Adrenal gland (tissue), 12 donors: ENCODE results near the gene ZDHHC14. TPM values are rescaled to one million over a fixed set of nuclear protein-coding genes. Genes with fewer than 3 reads are reported as not detected.

Source experiments
- DNase-seq, 7 donors: peaks; one replicate each; pipeline ENCODE4 v3.0.0-alpha.2; 2019 to 2020
- H3K27ac ChIP-seq, 5 donors: fragments of 200-600 bp; sonication (generic) in 4 of 5; 1 replicate in 3 of 5; 2 replicates in 2 of 5; pipeline versions ENCODE4 v1.5.1 to v1.8.0; 2016 to 2020; ENCODE audit warnings: mild to moderate bottlenecking in 1 of 5
- H3K27me3 ChIP-seq: fragments of 200-600 bp; 2 replicates; pipeline ENCODE4 v1.8.0; 2021
- H3K36me3 ChIP-seq, 2 donors: fragments of 200-600 bp; replicated peaks in 1 of 2; 1 replicate in 1 of 2; 2 replicates in 1 of 2; pipeline versions ENCODE4 v1.5.1 to v1.8.0; 2018 to 2022
- H3K4me1 ChIP-seq, 2 donors: fragments of 200-600 bp; replicated peaks in 1 of 2; 1 replicate in 1 of 2; 2 replicates in 1 of 2; pipeline versions ENCODE4 v1.5.1 to v1.8.0; 2018 to 2021
- H3K4me3 ChIP-seq, 4 donors: fragments of 200-600 bp; sonication (generic) in 3 of 4; one replicate each; pipeline ENCODE4 v1.5.1; 2016 to 2018
- H3K9me3 ChIP-seq, 3 donors: fragments of 200-600 bp; sonication (generic) in 1 of 3; replicated peaks in 1 of 3; 1 replicate in 2 of 3; 2 replicates in 1 of 3; pipeline versions ENCODE4 v1.5.1 to v1.8.0; 2016 to 2021
- POLR2A ChIP-seq, 2 donors: fragments of 450-650 bp; IDR thresholded peaks; one replicate each; pipeline ENCODE4 v1.6.1; 2017; ENCODE audit warnings: antibody characterized with exemption in 2 of 2, mild to moderate bottlenecking in 2 of 2, moderate library complexity in 1 of 2
- whole genome bisulfite sequencing, 4 donors: extraction: QIAGEN DNeasy Blood & Tissue Kit in 2 of 4; methylation state at CpG; one replicate each; pipeline versions ENCODE4 v1.1.5 to v1.1.7; 2013 to 2017; 5-methylcytosine and 5-hydroxymethylcytosine counted together
- intact Hi-C, 2 donors: fragments of 100-400 bp; cut with DNase I; formaldehyde crosslinking; loops; one replicate each; pipeline versions ENCODE4 v1.14.1 to v1.15.0; 2022 to 2023
- polyA plus RNA-seq, 3 donors: library from polyadenylated mRNA; stranded (reverse); fragments of 200-250 nt in 2 of 3; fragments of 350-450 nt in 1 of 3; fragmentation: Illumina TruSeq in 1 of 3; extraction: RNeasy Lipid Tissue Mini Kit (QIAGEN cat#74804) in 1 of 3; gene quantifications; one replicate each; pipeline ENCODE4 v1.2.3, GENCODE V29; 2013 to 2014
- total RNA-seq, 9 donors: library from RNA; depleted of rRNA in 4 of 9; stranded (reverse); fragments of >200 nt in 4 of 9; fragments of 120-200 nt in 1 of 9; fragmentation: NEBNext Ultra II Directional in 1 of 9; extraction: Animal tissue kit (Norgen Biotek cat#: 25700) in 1 of 9; gene quantifications; one replicate each; pipeline versions ENCODE4 v1.1.0 to v1.2.4, GENCODE V29; 2013 to 2023
- TF ChIP-seq, protein P1 (sequence below), 6 experiments: fragments of 450-650 bp in 4 of 6; fragments of 200-600 bp in 2 of 6; sonication (generic) in 1 of 6; IDR thresholded peaks; 1 replicate in 5 of 6; 2 replicates in 1 of 6; pipeline versions ENCODE4 v1.5.1 to v1.8.0; 2016 to 2021; ENCODE audit warnings: antibody characterized with exemption in 6 of 6, mild to moderate bottlenecking in 2 of 6, moderate library complexity in 1 of 6
- donor health status: healthy with polysubstance abuse.
- donor health status: Bipolar disorder and iron deficiency.
- donor health status: DM: yes; HTN: yes; CAD: no.
- donor health status: DM: no; HTN: no; CAD: no.
- donor health status: DM: no; HTN: no; CAD: no.
- donor health status: DM: yes; HTN: yes; CAD: no.

The ZDHHC14 gene
- total and polyA plus RNA-seq, 12 donors: 3.8 to 14.3 (median 8.8) TPM

GRCh38 chr6:157478926-157479325 is 97.9 kb downstream of the ZDHHC14 start:
- Histone ChIP-seq H3K27me3 (no peaks in the 10 kb centered on the region), H3K4me3 (no peak overlapping the region), H3K9me3 (peaks cover 0 to 7% (median 0%) of the 10 kb centered on the region in 3 donors), H3K4me1 (no peaks in the 10 kb centered on the region), H3K27ac (no peak overlapping the region), H3K36me3 (no peaks in the 10 kb centered on the region)
- WGBS, 4 donors: 94 to 96% (median 96%) methylated on average over 2 of the region's 2 CpGs
- DNase-seq: no peak
- intact Hi-C loops: no loop called here
- no peak for TF ChIP-seq POLR2A (IDR thresholded peaks at IDR 0.05)
- TF ChIP-seq, protein P1, sequence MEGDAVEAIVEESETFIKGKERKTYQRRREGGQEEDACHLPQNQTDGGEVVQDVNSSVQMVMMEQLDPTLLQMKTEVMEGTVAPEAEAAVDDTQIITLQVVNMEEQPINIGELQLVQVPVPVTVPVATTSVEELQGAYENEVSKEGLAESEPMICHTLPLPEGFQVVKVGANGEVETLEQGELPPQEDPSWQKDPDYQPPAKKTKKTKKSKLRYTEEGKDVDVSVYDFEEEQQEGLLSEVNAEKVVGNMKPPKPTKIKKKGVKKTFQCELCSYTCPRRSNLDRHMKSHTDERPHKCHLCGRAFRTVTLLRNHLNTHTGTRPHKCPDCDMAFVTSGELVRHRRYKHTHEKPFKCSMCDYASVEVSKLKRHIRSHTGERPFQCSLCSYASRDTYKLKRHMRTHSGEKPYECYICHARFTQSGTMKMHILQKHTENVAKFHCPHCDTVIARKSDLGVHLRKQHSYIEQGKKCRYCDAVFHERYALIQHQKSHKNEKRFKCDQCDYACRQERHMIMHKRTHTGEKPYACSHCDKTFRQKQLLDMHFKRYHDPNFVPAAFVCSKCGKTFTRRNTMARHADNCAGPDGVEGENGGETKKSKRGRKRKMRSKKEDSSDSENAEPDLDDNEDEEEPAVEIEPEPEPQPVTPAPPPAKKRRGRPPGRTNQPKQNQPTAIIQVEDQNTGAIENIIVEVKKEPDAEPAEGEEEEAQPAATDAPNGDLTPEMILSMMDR (IDR thresholded peaks at IDR 0.05): no peak

- Histone ChIP-seq H3K36me3 (no peaks in the 10 kb centered on the region), H3K4me3 (no peak overlapping the region), H3K27me3 (no peaks in the 10 kb centered on the region), H3K9me3 (peaks cover 0 to 7% (median 0%) of the 10 kb centered on the region in 3 donors), H3K4me1 (no peaks in the 10 kb centered on the region), H3K27ac (no peak overlapping the region)
- no peak for DNase-seq
- no peak for TF ChIP-seq POLR2A (IDR thresholded peaks at IDR 0.05)
- TF ChIP-seq, protein P1 (IDR thresholded peaks at IDR 0.05): no peak
- intact Hi-C loops: no loop called here
- WGBS, 4 donors: 79 to 89% (median 84%) methylated on average over 7 of the region's 7 CpGs
Observed at GRCh38 chr6:157479464-157480303, 98.7 kb downstream of the ZDHHC14 start.

DNA sequence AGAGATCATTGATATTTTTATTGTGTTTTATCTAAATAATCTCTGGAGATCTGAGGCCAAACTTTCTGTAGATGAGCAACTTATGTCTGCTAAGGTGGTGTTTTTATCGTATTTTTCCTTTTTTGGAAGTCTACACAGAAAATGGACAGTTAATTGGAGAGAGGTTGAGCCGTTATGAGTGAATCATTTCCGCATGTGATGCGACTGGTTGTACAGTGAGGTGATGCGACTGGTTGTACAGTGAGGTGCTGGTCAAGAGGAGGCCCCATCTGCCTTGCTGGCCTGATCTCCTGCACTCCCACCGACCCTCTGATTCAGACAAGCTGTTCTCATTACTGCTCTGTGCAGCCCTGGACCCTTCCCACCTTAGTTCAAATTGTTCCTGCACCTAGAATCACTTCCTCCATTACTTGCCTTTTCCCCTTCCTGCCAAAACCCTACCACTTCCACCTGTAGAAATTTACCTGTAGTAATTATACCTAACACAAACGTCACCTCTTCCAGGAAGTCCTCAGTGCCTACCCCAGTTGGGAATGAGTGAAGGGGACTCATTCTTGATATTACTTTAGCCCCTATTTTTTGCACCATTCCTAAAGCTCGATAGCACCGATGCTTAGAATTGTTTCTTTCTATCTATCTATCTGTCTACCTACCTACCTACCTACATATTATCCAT is 100.3 kb downstream of the ZDHHC14 start:
- WGBS, 4 donors: 82 to 85% (median 83%) methylated on average over 9 of the region's 9 CpGs
- no peak overlapping the region for H3K27ac ChIP-seq
- no peaks in the 10 kb centered on the region for H3K27me3 ChIP-seq
- no peaks in the 10 kb centered on the region for H3K36me3 ChIP-seq
- H3K4me1 ChIP-seq: no peaks in the 10 kb centered on the region
- H3K9me3 ChIP-seq: no peaks in the 10 kb centered on the region
- no peak overlapping the region for H3K4me3 ChIP-seq
- DNase-seq: no peak
- TF ChIP-seq, protein P1 (IDR thresholded peaks at IDR 0.05): no peak
- TF ChIP-seq POLR2A (IDR thresholded peaks at IDR 0.05): no peak
- intact Hi-C loops: no loop called here

DNA sequence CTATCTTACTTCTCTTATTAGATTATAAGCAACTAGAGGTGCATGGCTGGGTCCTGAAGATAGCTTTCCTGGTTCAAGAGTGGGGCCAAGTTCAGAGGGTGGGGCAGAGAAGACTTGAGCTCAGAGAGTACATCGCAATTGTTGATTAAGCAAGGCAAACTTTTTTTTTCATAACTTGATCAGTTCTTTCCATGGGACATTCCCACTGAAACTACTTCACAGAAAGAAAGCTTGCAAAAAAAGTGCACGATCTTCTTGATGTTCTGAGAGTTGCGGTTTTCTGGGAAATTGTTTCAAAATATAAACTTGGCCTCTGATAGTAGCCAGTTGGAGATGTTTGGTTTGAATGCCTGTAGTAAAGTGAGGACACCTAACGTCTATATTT is 100.9 kb downstream of the ZDHHC14 start:
- no peaks in the 10 kb centered on the region for H3K9me3 ChIP-seq
- no peak overlapping the region for H3K4me3 ChIP-seq
- TF ChIP-seq, protein P1 (IDR thresholded peaks at IDR 0.05): no peak
- no peak for TF ChIP-seq POLR2A (IDR thresholded peaks at IDR 0.05)
- no peak overlapping the region for H3K27ac ChIP-seq
- no peak for DNase-seq
- intact Hi-C loops: no loop called here
- WGBS, 4 donors: 80 to 91% (median 85%) methylated on average over 4 of the region's 4 CpGs
- H3K4me1 ChIP-seq: no peaks in the 10 kb centered on the region
- no peaks in the 10 kb centered on the region for H3K36me3 ChIP-seq
- H3K27me3 ChIP-seq: no peaks in the 10 kb centered on the region
